ENCODE measurements around the gene SUGCT. TPM values are rescaled to one million over a fixed set of nuclear protein-coding genes. Genes with fewer than 3 reads are reported as not detected.

Gene SUGCT
- total RNA-seq, 1 experiment from 2014 or later = 5.4 TPM

GRCh38 chr7:40828686-40829600 is 694.1 kb downstream of the SUGCT start:
- Histone ChIP-seq H2BK15ac (ENCODE audit: low read depth, low read length) (no peak overlapping the region), H3K79me1 (ENCODE audit: insufficient read depth, low read depth, low read length, poor library complexity, severe bottlenecking) (no peaks in the 10 kb centered on the region), H2BK20ac (ENCODE audit: low read depth, low read length, poor library complexity, severe bottlenecking) (no peak overlapping the region), H3K27me3 (ENCODE audit: insufficient read depth, low read length) (no peaks in the 10 kb centered on the region), H2AFZ (ENCODE audit: low read length) (no peak overlapping the region), H3K18ac (ENCODE audit: insufficient read length, low read depth, low read length) (no peak overlapping the region), H4K8ac (replicated peaks; ENCODE audit: insufficient read length, low read depth, low read length) (no peak overlapping the region), H3K4me1 (ENCODE audit: insufficient read depth, low read length) (peaks cover 7% of the 10 kb centered on the region), H3K79me2 (ENCODE audit: insufficient read depth, low read length) (no peaks in the 10 kb centered on the region), H4K5ac (ENCODE audit: insufficient read length, low read depth, low read length) (no peak overlapping the region), H3K9me3 (ENCODE audit: control insufficient read depth, low read depth, low read length) (no peaks in the 10 kb centered on the region), H2BK12ac (ENCODE audit: insufficient read length, low read depth, low read length) (no peak overlapping the region), H3K9ac (ENCODE audit: extremely low read depth, insufficient read length, low read length) (no peak overlapping the region), H4K91ac (ENCODE audit: insufficient read length, low read depth, low read length) (no peak overlapping the region), H2BK5ac (ENCODE audit: insufficient read length, low read length) (no peak overlapping the region), H3T11ph (ENCODE audit: low read length) (no peak overlapping the region), H3K23me2 (ENCODE audit: insufficient read length, low read depth, low read length, poor library complexity, severe bottlenecking) (no peaks in the 10 kb centered on the region), H3K4ac (ENCODE audit: low read depth, low read length) (no peak overlapping the region), H3K27ac (ENCODE audit: insufficient read length, low read depth, low read length) (no peak overlapping the region), H4K20me1 (ENCODE audit: control insufficient read depth, insufficient read depth, insufficient read length) (no peaks in the 10 kb centered on the region), H3K4me2 (ENCODE audit: insufficient read depth, insufficient read length, low read length) (no peak overlapping the region), H3K56ac (ENCODE audit: insufficient read length, low read depth, low read length) (no peak overlapping the region), H3K14ac (ENCODE audit: insufficient read depth, low read length) (no peak overlapping the region), H3K23ac (ENCODE audit: insufficient read length, low read depth, low read length) (no peak overlapping the region), H2AK5ac (ENCODE audit: insufficient read length, low read length) (no peak overlapping the region), H2BK120ac (ENCODE audit: low read depth, low read length, poor library complexity, severe bottlenecking) (no peak overlapping the region)
- Mint-ChIP-seq H3K9me3 (no peaks in the 10 kb centered on the region), H3K27me3 (ENCODE audit: low read depth) (no peaks in the 10 kb centered on the region), H3K4me1 (peaks cover 47 to 48% of the 10 kb centered on the region in 2 experiments), H3K27ac (no peak overlapping the region), H3K36me3 (ENCODE audit: insufficient read depth in 1 of 3, low read depth in 3 of 3) (no peaks in the 10 kb centered on the region; a peak in 1 of 7 replicates), H3K4me3 (no peak overlapping the region)
- DNase-seq = no peak
- no peak for TF ChIP-seq CTCF (conservative IDR thresholded peaks at IDR 0.05)
- no CpG with 5 or more reads among the region's 10 CpGs for WGBS (ENCODE audit: extremely low coverage, insufficient read length, low lambda C conversion rate)
